RKO (cell line): ENCODE results near the gene C4orf50.

ENCODE experiments used
- DNase-seq: peaks from one replicate; pipeline ENCODE4 v3.0.0-alpha.2; 2016; ENCODE audit warnings: low spot score

Gene C4orf50

DNA sequence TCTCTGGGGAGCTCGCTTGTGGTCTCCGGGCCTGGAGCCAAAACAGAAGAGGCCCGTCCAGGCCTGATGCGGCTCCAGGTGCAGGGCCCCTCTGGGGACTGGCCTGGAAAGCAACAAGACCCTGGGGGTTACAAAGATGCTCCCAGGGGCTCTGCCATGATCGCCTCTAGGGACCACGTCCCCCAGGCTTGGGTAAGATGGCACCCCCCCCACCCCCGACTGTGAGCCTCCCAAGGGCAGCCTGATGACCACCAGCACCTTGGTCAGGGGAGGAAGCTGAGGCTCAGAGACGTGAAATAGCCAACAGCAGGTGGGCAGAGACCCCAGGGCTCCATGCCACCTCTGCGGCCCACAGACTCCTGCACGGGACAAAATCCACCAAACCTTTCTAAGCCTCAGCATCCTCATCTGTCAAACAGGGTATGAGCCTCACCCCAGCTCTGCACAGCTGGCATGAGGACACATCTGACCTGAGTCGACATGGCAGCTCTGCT, 25.4 kb downstream of the C4orf50 start:
- no peak for DNase-seq

DNA sequence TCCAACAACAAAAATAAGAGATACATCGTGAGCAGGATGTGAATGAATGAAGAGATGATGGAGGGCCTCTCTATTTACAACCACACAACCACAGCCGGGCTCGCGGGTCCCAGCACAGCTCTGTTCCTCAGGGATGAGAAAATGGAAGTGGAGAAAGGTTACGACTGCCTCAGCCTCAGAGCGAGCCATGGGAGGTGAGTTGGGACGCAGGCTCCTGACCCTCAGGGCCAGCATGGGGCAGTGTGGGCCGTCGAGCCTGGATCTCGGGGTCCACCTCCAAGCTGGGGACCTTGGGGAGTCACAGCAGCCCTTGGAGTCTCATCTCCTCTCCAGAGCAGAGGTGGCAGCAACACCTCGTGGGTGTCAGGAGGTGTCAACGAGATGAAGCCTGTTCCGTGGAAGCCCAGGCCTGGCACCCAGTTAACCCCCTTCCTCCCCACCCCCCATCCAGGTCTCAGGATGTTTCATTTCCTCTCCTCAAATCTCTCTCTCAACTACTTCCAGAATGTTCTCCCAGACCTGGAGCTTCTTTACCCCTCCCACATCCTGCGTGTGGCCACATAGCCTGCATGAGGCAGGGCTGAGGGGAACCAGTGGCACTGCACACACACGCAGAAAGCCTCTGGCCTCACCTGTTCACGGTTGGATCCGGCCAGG, 25.9 kb downstream of the C4orf50 start:
- DNase-seq: no peak

DNA sequence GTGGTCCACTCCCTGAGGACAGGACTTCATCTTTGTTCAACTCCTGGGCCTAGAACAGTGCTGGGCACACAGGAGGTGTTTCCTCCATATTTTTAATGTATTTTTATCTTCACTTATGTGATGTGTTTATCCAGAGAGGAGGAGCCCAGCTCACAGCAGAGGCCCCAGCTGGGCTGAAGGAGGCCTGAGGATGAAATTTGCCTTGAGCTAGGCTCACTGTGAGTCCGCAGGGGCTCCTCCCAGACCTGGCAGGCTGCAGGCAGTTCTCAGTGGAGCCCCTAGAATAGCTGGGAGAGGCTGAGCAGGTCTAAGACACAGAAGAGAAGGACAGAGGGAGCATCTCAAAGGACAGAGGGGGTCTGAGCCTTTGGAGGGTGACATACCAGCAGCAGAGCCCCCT, 26.8 kb downstream of the C4orf50 start:
- no peak for DNase-seq

DNA sequence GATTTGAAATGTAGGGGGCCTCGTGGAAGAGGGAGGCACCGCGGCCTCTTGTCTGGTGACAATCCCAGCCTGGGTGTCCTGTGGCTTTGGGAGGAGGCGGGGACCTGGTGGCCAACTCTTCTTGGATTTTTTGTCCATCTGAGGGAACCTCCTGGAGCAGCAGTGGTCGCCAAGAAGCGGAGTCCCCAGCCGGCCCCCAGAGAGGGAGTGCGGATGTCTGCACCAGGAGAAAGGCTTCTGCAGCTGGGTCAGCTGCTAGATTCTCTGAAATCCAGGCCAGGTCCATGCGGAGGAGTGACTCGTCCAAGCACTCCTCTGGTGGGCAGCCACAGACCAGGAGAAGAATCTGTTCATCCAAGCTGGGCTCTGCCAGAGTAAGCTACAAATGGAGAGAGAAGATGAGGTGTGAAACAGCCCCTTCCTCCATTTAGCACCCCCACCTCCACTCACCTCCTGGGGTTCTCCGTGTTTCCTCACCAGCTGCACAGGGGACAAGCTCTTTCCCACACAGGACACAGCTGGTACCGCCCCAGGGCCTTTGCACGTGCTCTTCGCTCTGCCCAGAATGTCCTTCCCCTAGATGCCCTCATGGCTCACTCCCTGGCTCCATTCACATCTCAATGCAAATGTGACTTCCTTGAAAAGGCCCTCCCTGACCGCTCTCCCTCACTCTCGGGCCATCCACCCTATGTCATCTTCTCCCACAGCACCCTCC, 27.6 kb downstream of the C4orf50 start:
- no peak for DNase-seq

DNA sequence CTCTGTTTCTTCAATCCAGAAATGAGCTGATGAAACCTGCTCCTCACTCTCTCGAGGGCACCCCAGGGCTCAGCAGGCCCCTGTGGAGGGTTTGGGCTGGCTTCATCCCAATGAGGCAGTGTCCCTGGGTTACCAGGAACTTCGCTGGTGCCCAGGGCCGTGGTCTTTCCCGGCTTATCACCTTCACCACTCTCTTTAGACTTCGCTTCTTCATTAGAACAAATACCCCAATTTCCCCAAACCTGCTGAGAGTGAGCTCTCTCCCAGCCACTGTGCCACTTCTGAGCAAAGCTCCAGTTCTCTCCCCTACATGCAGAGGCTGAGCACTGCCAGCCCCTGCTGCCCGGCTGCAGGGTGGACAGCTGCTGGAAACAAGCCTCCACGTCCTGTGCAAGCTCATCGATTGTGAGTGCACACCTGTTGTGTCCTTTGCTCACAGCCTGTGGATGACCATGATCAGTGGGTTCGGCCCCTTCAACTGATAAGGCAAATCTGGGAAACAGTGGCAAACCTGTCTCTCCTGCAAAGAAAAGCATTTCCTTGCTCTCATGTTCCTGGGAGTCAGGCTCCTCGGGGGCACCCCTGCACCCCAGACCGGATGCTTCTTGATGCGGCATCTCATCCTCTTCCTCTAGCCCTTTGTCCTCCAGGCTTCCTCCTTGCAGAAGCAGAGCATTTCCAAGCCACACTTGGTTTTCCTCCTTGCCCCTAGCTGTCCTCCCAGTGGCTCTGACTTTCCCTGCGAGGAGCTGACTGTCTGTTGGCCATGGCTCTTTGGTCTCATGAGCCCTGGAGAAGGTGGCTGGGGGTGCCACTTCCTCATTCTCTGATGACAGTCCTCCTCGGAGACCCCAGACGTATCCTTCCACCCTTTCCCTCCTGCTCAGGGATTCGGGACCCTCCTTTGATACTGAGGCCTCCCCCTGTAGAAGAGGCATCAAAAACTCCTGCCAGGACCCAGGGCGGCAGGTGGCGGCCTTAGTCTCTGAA, 28.7 kb downstream of the C4orf50 start:
- no peak for DNase-seq

DNA sequence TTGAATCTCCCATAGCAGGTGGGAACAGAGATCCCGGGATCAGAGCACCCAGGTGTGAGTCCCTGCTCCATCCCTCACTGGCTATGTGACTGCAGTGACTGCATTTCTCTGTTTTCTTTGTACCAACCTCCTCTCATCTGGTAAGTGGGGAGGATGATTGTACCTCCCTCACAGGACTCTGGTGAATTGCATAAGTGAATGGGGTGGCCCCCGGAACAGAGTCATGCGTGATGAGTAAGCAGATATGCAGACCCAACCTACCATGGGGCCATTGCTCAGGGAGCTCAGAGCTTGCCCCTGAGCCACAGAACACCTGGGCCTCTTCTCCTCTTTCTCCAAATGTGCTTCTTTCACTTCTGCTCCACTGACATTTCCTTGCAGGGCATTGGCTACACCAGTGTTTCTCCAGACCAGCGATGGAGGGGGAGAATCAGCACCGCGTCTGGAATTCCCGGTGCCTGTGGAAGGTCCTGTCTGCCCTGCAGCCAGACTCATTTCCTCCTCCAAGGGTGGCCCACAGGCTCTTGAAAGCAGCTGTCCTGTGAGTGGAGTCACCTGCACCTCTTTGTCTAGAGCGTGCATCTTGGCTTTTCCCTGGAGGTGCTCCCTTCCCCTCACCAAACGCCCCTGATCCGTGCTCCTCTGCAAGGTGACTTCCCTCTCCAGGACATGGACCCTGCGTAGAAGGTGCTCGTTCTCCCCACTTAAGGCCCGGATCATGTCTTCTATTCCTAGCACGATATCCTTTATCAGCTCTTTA, 30.0 kb downstream of the C4orf50 start:
- peak; percentile 15 for DNase-seq

DNA sequence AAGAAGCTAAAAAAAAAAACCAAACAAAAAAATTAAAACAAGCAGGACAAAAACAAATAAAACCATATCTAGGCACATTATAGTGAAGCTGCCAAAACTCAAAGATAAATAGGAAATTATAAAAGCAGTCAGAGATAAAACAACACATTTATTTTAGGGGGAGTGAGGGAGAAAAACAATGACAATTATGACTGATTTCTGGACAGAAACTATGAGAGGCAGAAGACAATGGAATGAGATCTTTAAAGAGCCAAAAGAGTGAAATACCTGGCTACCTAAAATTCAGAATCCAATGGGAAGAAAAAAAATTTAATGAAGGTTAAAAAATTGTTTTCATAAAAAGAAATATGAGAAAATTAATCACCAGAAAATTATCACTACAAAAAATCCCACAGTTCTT, 33.4 kb downstream of the C4orf50 start:
- DNase-seq: no peak

DNA sequence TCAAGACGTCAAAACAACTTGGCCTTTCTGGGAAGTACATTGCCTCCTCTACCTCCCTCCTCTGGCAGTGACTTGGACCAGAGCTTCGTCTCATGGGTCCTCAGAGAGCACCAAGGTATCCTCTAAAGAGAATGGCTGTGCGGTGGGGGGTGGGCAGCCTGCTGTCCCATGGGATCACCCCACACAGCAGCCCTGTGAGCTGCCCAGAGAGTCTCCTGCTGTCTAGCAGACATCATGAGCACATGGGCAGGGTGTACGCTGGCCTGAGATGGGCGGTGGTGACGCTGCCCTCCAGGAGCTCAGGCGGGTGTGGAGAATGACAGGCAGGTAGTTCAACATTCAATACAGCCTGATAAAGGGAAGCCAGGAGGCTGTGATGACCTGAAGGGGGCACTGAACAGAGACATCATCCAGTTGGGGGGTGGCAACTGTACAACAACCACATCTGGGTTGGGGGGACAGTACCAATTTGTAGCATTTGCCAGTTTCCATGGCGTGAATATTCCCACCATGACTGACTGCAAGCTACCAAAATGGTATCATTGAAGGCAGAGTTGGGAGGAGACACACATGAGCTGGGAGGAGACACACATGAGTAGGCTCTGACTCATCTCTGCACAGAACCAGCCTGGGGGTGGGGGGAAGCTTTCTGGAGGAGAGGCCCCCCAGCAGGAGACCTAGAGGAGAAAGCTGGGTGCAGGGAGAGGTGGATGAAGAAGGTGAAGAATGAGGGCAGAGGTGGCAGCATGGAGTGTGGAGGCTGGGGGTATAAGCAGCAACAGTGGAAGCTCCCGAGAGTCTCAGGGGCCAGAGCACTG, 35.9 kb downstream of the C4orf50 start:
- no peak for DNase-seq

DNA sequence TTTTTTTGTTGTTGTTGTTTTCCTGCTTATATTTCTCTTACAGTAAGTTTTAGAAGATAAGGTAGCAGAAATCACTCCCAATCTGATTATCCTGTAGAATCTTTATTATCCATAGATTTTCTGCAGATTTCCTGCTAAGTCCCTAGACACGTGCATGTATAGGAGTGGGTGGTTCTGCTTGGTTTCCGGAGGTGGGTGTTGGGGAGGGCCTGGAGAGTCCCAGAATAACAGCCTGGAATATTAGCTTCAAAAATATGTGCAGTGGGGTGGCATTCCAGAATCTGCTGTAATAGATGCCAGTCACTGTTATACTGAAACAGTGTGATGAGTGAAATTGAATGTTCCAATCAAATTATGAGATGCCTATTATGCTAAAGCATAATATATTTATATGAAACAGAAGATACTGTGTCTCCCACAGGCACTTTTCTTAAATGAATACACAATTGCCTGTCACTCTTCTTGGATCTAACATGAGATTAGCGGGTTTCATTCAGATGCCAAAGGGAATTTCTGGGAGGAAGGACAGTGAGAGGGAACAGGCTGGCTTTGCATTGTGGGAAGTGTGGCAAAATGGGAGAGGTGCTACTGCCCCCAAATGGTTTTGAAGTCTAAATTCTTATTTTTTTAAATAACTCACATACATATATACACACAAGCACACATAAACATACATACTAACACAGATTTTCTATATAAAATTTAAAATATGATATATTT, 37.6 kb downstream of the C4orf50 start:
- DNase-seq: no peak

DNA sequence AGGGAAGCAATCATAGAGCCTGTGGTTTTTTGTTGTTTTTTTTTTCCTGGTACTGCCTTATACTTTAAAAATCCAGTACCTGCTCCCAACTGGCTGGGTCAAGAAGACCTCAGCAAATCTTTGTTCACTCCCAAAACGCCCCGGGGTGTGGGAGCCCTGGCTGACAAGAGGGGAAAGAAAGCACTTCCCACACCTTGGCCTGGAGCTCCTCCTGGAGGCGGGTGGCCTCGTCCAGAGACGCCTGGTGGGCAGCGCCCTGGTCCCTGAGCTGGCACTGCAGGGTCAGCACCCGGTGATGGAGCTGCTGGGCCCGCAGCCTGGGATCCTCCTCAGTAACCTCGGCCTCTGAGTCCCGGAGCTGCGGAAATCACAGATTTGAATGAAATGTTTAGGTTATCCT, 38.2 kb downstream of the C4orf50 start:
- DNase-seq: peak; percentile 24

DNA sequence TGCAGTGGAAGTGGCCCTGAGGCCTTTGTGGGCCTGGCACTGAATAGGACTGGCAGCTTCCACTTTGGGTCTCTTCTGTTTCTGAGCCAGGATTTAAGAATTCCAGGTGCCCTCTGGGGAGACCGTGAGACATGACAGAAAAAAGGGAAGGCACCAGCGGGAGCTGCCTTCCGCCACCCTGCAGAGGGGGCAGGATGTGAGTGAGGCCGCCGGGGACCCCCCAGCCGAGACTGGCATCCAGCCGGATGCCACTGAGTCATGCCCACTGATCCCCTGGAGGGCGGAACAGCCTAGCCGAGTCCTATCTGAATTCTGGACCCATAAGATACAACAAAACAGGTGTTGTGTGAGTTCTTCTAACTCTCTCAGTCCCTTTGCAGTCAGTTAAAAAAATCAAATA, 41.3 kb downstream of the C4orf50 start:
- no peak for DNase-seq

DNA sequence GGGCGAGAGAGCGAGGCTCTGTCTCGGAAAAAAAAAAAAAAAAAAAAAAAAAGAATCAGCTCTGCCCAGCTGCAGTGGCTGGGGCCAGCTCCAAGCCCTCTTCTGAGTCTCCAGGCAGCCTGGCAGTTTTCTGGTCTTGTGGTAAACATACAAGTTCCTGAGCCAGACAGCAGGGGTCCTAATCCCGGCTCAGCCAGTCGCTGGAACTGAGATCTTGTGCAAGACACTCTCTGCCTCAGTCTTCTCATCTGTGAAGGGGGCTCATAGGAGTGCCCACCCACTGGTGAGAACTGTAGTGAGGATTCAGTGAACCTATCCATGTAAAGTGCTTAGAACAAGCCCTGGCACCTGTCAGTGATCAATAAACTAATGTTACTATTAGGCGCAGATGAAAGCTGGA, 41.8 kb downstream of the C4orf50 start:
- DNase-seq: no peak

DNA sequence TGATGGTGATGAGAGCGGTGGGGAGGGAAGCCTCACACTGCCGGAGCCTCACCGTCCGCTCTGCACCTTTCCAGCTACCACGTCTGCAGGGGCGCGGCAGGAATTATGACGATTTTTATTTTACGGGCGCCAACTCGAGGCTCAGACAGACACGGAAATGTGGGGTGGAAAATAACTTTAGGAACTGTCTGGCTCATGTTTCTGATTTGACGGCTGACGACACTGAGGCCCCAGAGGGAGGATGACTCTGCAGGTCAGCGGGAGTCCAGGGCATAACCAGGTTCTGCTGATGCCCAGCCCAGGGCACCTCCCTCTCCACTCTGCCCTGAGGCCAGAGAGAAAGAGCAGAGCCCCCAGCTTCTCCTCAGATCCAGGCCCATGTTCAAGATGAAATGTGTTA, 43.9 kb downstream of the C4orf50 start:
- DNase-seq: no peak

DNA sequence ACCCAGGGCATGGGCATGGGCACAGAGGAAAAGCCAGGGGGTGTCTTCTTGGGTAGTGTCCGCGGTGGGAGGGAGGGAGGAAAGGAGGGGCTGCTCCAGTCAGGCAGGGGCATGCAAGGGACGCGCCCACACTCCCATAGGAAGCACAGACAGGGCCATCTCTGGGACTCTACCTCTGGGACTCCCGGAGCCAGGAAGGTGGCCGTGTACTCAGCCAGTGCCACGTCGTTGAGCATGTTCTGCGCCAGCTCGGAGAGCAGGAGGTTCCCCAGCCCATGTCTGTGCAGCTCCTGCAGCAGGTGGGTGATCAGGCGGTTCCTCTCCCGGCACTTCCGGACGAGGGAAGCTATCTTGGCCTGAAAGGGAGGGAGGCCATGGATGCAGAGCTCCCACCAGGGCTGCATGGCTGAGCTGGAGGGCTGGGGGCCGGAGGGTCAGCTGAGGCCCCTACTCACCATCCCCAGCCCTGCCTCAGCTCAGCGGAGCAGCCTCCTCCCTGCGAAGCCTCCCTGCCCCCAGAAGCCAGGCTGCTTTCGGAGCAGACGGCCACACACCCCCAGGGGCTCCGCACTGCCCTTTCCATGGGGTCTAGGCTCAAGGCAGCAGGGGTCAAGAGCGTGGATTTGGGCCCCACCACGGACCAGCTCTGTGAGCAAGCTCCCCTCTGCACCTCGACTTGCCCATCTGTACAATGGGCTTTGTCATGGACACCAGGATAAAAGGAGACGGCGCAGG, 44.6 kb downstream of the C4orf50 start:
- DNase-seq: no peak

DNA sequence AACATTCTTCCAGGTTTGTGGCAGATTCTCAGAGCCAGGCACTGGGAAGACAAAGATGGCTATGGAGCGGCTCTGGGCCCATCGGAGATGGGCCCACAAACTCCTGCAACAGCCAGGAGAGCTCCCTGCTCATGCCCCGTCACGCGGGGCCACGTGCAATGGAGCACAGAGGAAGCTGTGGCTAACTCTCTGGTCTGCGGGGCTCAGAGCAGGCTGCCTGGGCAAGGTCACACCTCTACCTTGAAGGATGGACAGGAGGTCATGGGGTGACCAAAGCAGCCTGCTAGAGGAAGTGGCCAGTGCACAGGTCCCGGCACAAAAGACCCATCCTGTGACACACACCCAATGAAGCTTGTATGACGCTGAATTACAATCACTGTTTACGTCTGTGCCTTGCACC, 45.2 kb downstream of the C4orf50 start:
- DNase-seq: no peak

DNA sequence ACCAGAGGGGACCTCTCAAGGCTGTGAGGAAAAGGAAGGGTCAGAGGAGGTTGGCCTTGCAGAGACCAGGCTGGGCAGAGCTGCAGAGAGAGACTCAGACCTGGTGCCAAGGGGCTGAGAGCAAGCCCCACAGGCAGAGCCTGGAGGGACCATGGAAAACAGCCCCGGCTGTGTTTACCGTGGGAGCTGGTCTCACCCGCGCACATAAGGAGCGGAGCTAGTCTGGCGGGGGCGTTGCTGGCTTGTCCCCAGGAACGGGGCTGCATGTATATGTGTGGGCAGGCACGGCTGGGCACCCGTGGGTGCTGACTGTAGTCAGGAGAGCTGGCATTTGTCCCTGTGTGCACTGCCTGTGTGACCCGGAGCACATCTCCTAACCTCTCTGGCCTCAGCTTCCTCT, 45.7 kb downstream of the C4orf50 start:
- no peak for DNase-seq

DNA sequence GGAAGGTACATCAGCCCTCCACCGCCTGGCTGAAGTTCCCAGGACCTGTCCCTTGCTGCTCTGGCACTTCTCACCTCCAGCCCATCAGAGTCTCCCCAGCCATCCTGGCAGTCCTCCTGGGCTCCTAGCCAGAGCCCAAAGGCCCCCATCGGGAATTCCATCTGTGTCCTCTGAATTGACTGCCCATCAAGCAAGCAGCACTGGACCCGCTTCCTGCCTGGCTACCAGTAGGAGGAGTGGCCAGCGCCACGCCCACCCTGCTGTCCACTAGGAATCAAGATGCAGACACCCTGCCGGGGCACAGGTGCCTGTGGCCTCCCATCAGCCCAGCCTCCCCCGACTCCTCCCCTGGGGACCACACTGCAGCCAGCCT, 47.2 kb downstream of the C4orf50 start:
- no peak for DNase-seq

DNA sequence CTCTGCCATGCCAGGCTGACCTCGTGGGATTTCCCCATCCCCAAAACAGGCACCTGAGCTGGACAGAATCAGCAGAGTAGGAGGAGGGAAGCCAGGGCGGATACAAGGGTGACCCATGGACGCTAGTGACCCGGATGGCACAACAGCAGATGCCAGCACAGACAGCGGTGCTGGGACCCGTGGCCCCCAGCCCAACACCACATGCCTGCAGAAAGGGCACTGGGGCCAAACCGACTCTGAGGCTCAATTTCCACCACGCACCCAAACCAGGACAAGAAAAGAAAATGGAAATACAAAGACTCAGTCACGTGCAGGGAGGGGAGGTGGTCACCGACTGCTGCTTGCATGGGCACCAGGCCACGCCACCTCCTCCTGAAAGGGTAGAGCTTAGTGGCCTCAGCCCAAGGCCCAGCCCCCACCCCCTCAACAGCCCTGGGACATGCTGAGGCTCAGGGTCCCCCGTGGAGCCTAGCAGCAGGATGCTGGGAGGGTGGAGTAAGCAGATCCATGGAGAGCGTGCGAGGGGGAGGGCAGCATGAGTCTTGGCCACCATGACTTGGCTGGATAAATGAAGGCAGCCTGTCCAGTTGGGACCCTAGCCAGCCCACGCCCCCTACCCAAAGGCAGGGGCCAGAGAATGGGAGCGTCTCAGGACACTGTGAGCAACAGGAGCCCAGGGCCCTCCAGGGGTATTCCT, 47.7 kb downstream of the C4orf50 start:
- no peak for DNase-seq

DNA sequence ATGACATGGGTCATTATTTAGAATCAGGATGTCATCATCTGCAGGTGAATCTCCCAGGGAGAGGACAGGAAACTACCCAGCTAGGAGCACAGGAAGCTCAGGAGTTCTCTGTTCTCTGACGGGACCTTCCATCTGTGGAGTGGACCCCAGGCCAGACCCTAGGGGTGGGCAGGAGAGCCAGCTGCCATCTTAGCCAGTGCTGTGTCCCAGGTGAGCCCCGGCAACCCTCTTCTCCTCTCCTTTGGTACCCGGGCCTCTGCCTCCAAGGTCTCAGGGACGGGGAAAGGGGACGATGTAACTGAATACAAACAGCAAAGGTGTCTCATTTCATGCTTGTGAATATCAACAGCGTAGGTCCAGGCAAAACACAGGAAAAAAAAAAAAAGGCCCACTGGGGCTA, 48.5 kb downstream of the C4orf50 start:
- DNase-seq: no peak
